ENCODE results near the gene SLC26A1. TPM values are rescaled to one million over a fixed set of nuclear protein-coding genes. Genes with fewer than 3 reads are reported as not detected.

The SLC26A1 gene
- total and polyA plus RNA-seq, 2 of the 13 experiments (the other 11 are each of a cell fraction or from before 2014, with no cell fraction given): 5.4 to 22.9 TPM

DNA sequence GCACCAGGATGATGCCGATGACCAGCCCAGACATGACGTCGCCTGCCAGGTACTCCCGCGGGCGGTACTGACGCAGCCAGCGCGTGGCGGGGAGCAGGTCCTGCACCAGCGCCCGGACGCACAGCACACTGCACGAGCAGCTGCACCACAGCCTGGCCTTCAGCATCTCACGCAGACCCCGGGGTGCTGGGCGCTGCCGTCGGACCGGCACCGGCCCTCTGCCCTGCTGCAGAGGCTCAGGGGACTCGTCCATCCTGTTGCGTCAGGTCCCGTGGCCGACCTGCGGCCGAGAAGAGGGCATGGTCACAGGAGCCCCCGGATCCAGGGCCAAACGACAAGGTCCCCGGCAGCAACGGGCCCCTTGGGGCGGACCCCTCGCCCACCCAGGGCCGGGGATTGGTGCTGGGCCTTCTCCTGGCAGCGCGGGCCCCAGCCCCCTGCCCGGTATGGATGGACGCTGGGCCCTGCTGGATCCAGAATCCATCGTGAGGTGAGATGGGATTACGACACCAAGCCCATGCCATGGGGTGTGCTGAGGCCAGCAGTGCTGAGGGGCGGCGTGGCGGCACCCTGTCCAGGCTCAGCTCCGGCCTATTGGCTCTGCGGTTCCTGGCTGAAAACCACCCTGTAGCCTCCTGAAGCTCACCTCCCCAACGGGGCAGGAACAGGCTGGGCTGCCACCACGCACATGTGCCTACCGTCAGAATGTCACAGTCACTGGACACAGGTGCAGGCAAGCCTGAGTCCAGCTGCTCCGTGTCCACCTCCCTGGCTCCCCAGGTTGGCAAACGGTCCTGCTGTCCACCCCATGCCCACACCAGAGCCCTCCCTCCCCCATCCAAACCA is 1.5 kb downstream of the SLC26A1 start (continued):
- TF ChIP-seq ZNF318 (CRISPR knock-in tag; IDR thresholded peaks at IDR 0.05): 0 out of 2 replicates have a peak, but pooled peaks have one; percentile 50
- TF ChIP-seq ZFP37 (CRISPR knock-in tag; IDR thresholded peaks at IDR 0.05; ENCODE audit: borderline replicate concordance): 0 out of 2 replicates have a peak, but pooled peaks have one; percentile 3
- no peak for TF ChIP-seq POLR2AphosphoS5 (IDR thresholded peaks at IDR 0.05; ENCODE audit: low read depth, low read length)
- peak; percentile 28; the same call in 1 of the 2 replicates for TF ChIP-seq CEBPB (IDR thresholded peaks at IDR 0.05; ENCODE audit: borderline replicate concordance, low read depth, low read length)

Measured in HepG2 (cell line).